ENCODE results near the gene OVCH1. TPM values are rescaled to one million over a fixed set of nuclear protein-coding genes. Genes with fewer than 3 reads are reported as not detected.

Gene OVCH1
- total and polyA plus RNA-seq, 10 of the 15 experiments (the other 5 are each of a cell fraction or from before 2014, with no cell fraction given) = 0.15 TPM; not detected in 9

DNA sequence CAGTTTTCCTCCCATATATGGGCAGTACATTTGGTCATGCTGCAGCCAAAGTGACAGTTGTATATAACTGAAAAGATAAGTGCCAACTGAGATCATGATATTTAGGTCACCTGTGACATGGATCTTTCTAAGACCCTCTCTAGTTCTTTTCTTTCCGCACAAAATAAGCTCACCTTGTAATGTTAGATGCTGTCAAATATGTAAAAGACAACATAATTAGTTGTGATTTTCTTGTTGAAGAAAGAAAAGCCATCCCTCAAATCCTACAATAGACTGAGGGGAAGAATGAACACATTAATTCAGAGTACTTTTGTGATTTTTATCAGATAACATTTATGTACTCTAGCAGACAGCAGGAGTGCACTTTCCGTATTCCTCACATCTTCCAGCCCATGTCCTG lies 37.4 kb downstream of the OVCH1 start:
- no peak overlapping the region for H3K4me2 ChIP-seq (ENCODE audit: control insufficient read depth, insufficient read depth)
- H3K4me3 ChIP-seq = no peak overlapping the region
- DNase-seq (ENCODE audit: low read depth, low spot score) (no peak), ATAC-seq (no peak), FAIRE-seq (no peak)
- ChIA-PET CTCF (interaction anchor here (0.5 kb wide), 1 partner anchor 15 kb away, joined by 3 read pairs; no protein-coding TSS in a partner anchor), SMC1A (ENCODE audit: uncharacterized antibody, unreplicated experiment) (no interaction called here), POLR2A (no interaction called here), RAD21 (ENCODE audit: unreplicated experiment) (no interaction called here)
- H3K27me3 ChIP-seq (replicated peaks in 1 of 2; ENCODE audit: control insufficient read depth in 2 of 2, insufficient read depth in 2 of 2, low read length in 1 of 2) = no peaks in the 10 kb centered on the region
- H3K27ac ChIP-seq (ENCODE audit: control insufficient read depth, insufficient read depth) = no peak overlapping the region
- no peaks in the 10 kb centered on the region for H3K9me3 ChIP-seq (replicated peaks; ENCODE audit: control insufficient read depth, insufficient read depth, low read length)
- H3K4me1 ChIP-seq (ENCODE audit: control insufficient read depth, insufficient read depth, low read length) = no peaks in the 10 kb centered on the region
- in situ Hi-C loops (cut with MboI) (no loop called here), intact Hi-C loops (cut with micrococcal nuclease; ENCODE audit: unreplicated experiment) (no loop called here)
- H3K79me2 ChIP-seq (ENCODE audit: control insufficient read depth, insufficient read depth, low read length) = no peaks in the 10 kb centered on the region
- H2AFZ ChIP-seq (ENCODE audit: control insufficient read depth, low read depth, low read length) = no peak overlapping the region
- TF ChIP-seq BACH1 (IDR thresholded peaks at IDR 0.05; ENCODE audit: borderline replicate concordance) (no peak), CHD1 (IDR thresholded peaks at IDR 0.05; ENCODE audit: low read depth, low read length) (no peak), WRNIP1 (IDR thresholded peaks at IDR 0.05; ENCODE audit: borderline replicate concordance, low read depth, low read length) (no peak), CHD2 (IDR thresholded peaks at IDR 0.05; ENCODE audit: borderline replicate concordance, low read depth, low read length) (no peak), ZNF24 (IDR thresholded peaks at IDR 0.05) (no peak), JUND (IDR thresholded peaks at IDR 0.05; ENCODE audit: low read depth, low read length) (no peak), MLLT1 (IDR thresholded peaks at IDR 0.05) (no peak), MYC (IDR thresholded peaks at IDR 0.05; ENCODE audit: insufficient read depth, insufficient read length, insufficient replicate concordance, low read length, severe bottlenecking) (no peak), YBX1 (IDR thresholded peaks at IDR 0.05) (no peak), USF2 (IDR thresholded peaks at IDR 0.05; ENCODE audit: borderline replicate concordance, low read depth, low read length) (no peak), TCF3 (IDR thresholded peaks at IDR 0.05; ENCODE audit: borderline replicate concordance, insufficient read depth, low read depth, low read length) (no peak), PRDM15 (CRISPR knock-in tag; IDR thresholded peaks at IDR 0.05) (no peak), BHLHE40 (IDR thresholded peaks at IDR 0.05; ENCODE audit: borderline replicate concordance in 1 of 2, low read depth in 2 of 2, low read length in 1 of 2) (no peak), IRF4 (IDR thresholded peaks at IDR 0.05; ENCODE audit: low read depth, low read length) (no peak), MEF2B (IDR thresholded peaks at IDR 0.05; ENCODE audit: partially characterized antibody, poor library complexity, severe bottlenecking) (no peak), GABPA (IDR thresholded peaks at IDR 0.05; ENCODE audit: low read depth) (no peak), RUNX3 (IDR thresholded peaks at IDR 0.05; ENCODE audit: low read length) (no peak), YY1 (IDR thresholded peaks at IDR 0.05; ENCODE audit: low read depth, low read length) (no peak)
- TF ChIP-seq, protein P1, sequence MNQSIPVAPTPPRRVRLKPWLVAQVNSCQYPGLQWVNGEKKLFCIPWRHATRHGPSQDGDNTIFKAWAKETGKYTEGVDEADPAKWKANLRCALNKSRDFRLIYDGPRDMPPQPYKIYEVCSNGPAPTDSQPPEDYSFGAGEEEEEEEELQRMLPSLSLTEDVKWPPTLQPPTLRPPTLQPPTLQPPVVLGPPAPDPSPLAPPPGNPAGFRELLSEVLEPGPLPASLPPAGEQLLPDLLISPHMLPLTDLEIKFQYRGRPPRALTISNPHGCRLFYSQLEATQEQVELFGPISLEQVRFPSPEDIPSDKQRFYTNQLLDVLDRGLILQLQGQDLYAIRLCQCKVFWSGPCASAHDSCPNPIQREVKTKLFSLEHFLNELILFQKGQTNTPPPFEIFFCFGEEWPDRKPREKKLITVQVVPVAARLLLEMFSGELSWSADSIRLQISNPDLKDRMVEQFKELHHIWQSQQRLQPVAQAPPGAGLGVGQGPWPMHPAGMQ (IDR thresholded peaks at IDR 0.05; ENCODE audit: borderline replicate concordance) = no peak
- no peaks in the 10 kb centered on the region for H4K20me1 ChIP-seq (ENCODE audit: control insufficient read depth, insufficient read depth)
- no peaks in the 10 kb centered on the region for H3K36me3 ChIP-seq (ENCODE audit: control insufficient read depth in 2 of 2, insufficient read depth in 2 of 2, low read length in 1 of 2)
- no TSS peak for BruUV-seq (replicated peaks)
- no peak overlapping the region for H3K9ac ChIP-seq (ENCODE audit: control insufficient read depth, insufficient read depth, low read length)
- WGBS (ENCODE audit: insufficient coverage, insufficient replicate concordance, low lambda C conversion rate, missing lambda C conversion rate) = 97% methylated on average over 2 of the region's 2 CpGs

Data from GM12878 (cell line).